ENCODE measurements around the gene ZDHHC21.
"Not testable (repeated sequence)": the region's sequence is repeated elsewhere in the genome, so short reads cannot be mapped to it uniquely, and the experiment has no call there.

Gene ZDHHC21

GRCh38 chr9:14678776-14679175 is 14.5 kb downstream of the ZDHHC21 start:
- no peak for FAIRE-seq

- no peak for FAIRE-seq
These were observed 15.4 kb downstream of the ZDHHC21 start for GRCh38 chr9:14677872-14678271.

GRCh38 chr9:14677396-14677795 is 15.8 kb downstream of the ZDHHC21 start:
- no peak for FAIRE-seq

- no peak for FAIRE-seq
These were observed 18.6 kb downstream of the ZDHHC21 start for GRCh38 chr9:14674630-14675029.

GRCh38 chr9:14671377-14671776 is 21.9 kb downstream of the ZDHHC21 start:
- FAIRE-seq, result no peak

GRCh38 chr9:14670718-14671117 is 22.5 kb downstream of the ZDHHC21 start:
- no peak for FAIRE-seq

- FAIRE-seq, result not testable (repeated sequence)
These were observed 29.2 kb downstream of the ZDHHC21 start for GRCh38 chr9:14664022-14664421.

GRCh38 chr9:14662060-14662453 is 31.2 kb downstream of the ZDHHC21 start:
- no peak for FAIRE-seq

- peak; percentile 87 for FAIRE-seq
These were observed 31.7 kb downstream of the ZDHHC21 start for GRCh38 chr9:14661421-14662059.

GRCh38 chr9:14660721-14661120 is 32.5 kb downstream of the ZDHHC21 start:
- FAIRE-seq, result no peak

- no peak for FAIRE-seq
These were observed 38.3 kb downstream of the ZDHHC21 start for GRCh38 chr9:14654932-14655331.

- FAIRE-seq, result no peak
These were observed 39.7 kb downstream of the ZDHHC21 start for GRCh38 chr9:14653511-14653910.

- FAIRE-seq, result peak; percentile 80
These were observed 40.4 kb downstream of the ZDHHC21 start for GRCh38 chr9:14652729-14653377.

- FAIRE-seq, result no peak
These were observed 42.6 kb downstream of the ZDHHC21 start for GRCh38 chr9:14650596-14650995.

- no peak for FAIRE-seq
These were observed 47.6 kb downstream of the ZDHHC21 start for GRCh38 chr9:14645648-14646047.

- no peak for FAIRE-seq
These were observed 52.3 kb downstream of the ZDHHC21 start for GRCh38 chr9:14640967-14641366.

GRCh38 chr9:14640294-14640693 is 52.9 kb downstream of the ZDHHC21 start:
- no peak for FAIRE-seq

- no peak for FAIRE-seq
These were observed 59.2 kb downstream of the ZDHHC21 start for GRCh38 chr9:14633906-14634565.

- FAIRE-seq, result no peak
These were observed 60.1 kb downstream of the ZDHHC21 start for GRCh38 chr9:14633148-14633547.

- FAIRE-seq, result no peak
These were observed 65.7 kb downstream of the ZDHHC21 start for GRCh38 chr9:14627513-14627912.

GRCh38 chr9:14618836-14619420 is 74.3 kb downstream of the ZDHHC21 start:
- no peak for FAIRE-seq

GRCh38 chr9:14616188-14616982 is 76.8 kb downstream of the ZDHHC21 start:
- peak; percentile 85 for FAIRE-seq

GRCh38 chr9:14608540-14608939 is 84.7 kb downstream of the ZDHHC21 start:
- no peak for FAIRE-seq

Measured in TTC549 (cell line).